H9 (cell line): ENCODE data around the gene KBTBD12. TPM values are rescaled to one million over a fixed set of nuclear protein-coding genes. Genes with fewer than 3 reads are reported as not detected.

ENCODE experiments used
- DNase-seq: peaks from one replicate; pipeline ENCODE4 v3.0.0-alpha.2; 2017
- H2AFZ ChIP-seq: one replicate; pipeline ENCODE4 v1.6.1; 2013; ENCODE audit warnings: mild to moderate bottlenecking, low read length, control low read depth, moderate library complexity
- H2AK5ac ChIP-seq: 2 replicates; pipeline ENCODE4 v1.6.1; 2013; ENCODE audit warnings: low read length, control low read depth, mixed read lengths; ENCODE audit not compliant: insufficient read length
- H2BK120ac ChIP-seq: one replicate; pipeline ENCODE4 v1.6.1; 2013; ENCODE audit warnings: low read depth, mild to moderate bottlenecking, low read length, control low read depth, inconsistent platforms; ENCODE audit not compliant: poor library complexity, severe bottlenecking
- H2BK12ac ChIP-seq: 2 replicates; pipeline ENCODE4 v1.6.1; 2013; ENCODE audit warnings: low read length, control low read depth, mixed read lengths, low read depth; ENCODE audit not compliant: insufficient read length
- H2BK15ac ChIP-seq: 2 replicates; pipeline ENCODE4 v1.6.1; 2013; ENCODE audit warnings: low read depth, low read length, control low read depth
- H2BK20ac ChIP-seq: one replicate; pipeline ENCODE4 v1.6.1; 2013; ENCODE audit warnings: low read depth, mild to moderate bottlenecking, low read length, control low read depth, inconsistent platforms; ENCODE audit not compliant: poor library complexity, severe bottlenecking
- H2BK5ac ChIP-seq: 2 replicates; pipeline ENCODE4 v1.6.1; 2013; ENCODE audit warnings: low read length, control low read depth, mixed read lengths; ENCODE audit not compliant: insufficient read length
- H3K14ac ChIP-seq: 2 replicates; pipeline ENCODE4 v1.6.1; 2013; ENCODE audit warnings: low read length, control low read depth; ENCODE audit not compliant: insufficient read depth
- H3K18ac ChIP-seq: 2 replicates; pipeline ENCODE4 v1.6.1; 2013; ENCODE audit warnings: low read depth, mild to moderate bottlenecking, mixed read lengths, low read length, control low read depth; ENCODE audit not compliant: insufficient read length
- H3K23ac ChIP-seq: 2 replicates; pipeline ENCODE4 v1.6.1; 2013; ENCODE audit warnings: low read length, control low read depth, mixed read lengths, low read depth; ENCODE audit not compliant: insufficient read length
- H3K23me2 ChIP-seq: 2 replicates; pipeline ENCODE4 v1.6.1; 2013; ENCODE audit warnings: low read depth, mild to moderate bottlenecking, mixed read lengths, low read length, control low read depth; ENCODE audit not compliant: insufficient read length, poor library complexity, severe bottlenecking
- H3K27ac ChIP-seq: 2 replicates; pipeline ENCODE4 v1.5.1; 2013; ENCODE audit warnings: low read length, control low read depth, mixed read lengths, low read depth; ENCODE audit not compliant: insufficient read length
- H3K27me3 ChIP-seq: 2 replicates; pipeline ENCODE4 v1.6.1; 2013; ENCODE audit warnings: low read length, control low read depth, inconsistent platforms; ENCODE audit not compliant: insufficient read depth
- H3K4ac ChIP-seq: 2 replicates; pipeline ENCODE4 v1.6.1; 2013; ENCODE audit warnings: low read depth, mild to moderate bottlenecking, control low read depth, inconsistent platforms, low read length, moderate library complexity
- H3K4me1 ChIP-seq: 2 replicates; pipeline ENCODE4 v1.6.1; 2013; ENCODE audit warnings: low read length, control low read depth, inconsistent platforms; ENCODE audit not compliant: insufficient read depth
- H3K4me2 ChIP-seq: 2 replicates; pipeline ENCODE4 v1.6.1; 2013; ENCODE audit warnings: low read length, control low read depth, mixed read lengths; ENCODE audit not compliant: insufficient read length, insufficient read depth
- H3K56ac ChIP-seq: 2 replicates; pipeline ENCODE4 v1.6.1; 2013; ENCODE audit warnings: low read depth, mild to moderate bottlenecking, mixed read lengths, low read length, control low read depth; ENCODE audit not compliant: insufficient read length
- H3K79me1 ChIP-seq: 2 replicates; pipeline ENCODE4 v1.6.1; 2013; ENCODE audit warnings: low read depth, mild to moderate bottlenecking, moderate library complexity, low read length, control low read depth, inconsistent platforms; ENCODE audit not compliant: insufficient read depth, poor library complexity, severe bottlenecking
- H3K79me2 ChIP-seq: 2 replicates; pipeline ENCODE4 v1.6.1; 2013; ENCODE audit warnings: low read length, control low read depth, inconsistent platforms; ENCODE audit not compliant: insufficient read depth
- H3K9ac ChIP-seq: 2 replicates; pipeline ENCODE4 v1.6.1; 2013; ENCODE audit warnings: low read length, control low read depth, mixed read lengths; ENCODE audit not compliant: insufficient read length; ENCODE audit errors: extremely low read depth
- H3K9me3 ChIP-seq: one replicate; pipeline ENCODE4 v1.6.1; 2013; ENCODE audit warnings: low read depth, low read length, inconsistent platforms; ENCODE audit not compliant: control insufficient read depth
- H3T11ph ChIP-seq: one replicate; pipeline ENCODE4 v1.6.1; 2013; ENCODE audit warnings: mild to moderate bottlenecking, low read length, control low read depth, inconsistent platforms
- H4K20me1 ChIP-seq: one replicate; pipeline ENCODE4 v1.6.1; 2013; ENCODE audit not compliant: control insufficient read depth, insufficient read length, insufficient read depth
- H4K5ac ChIP-seq: 2 replicates; pipeline ENCODE4 v1.6.1; 2013; ENCODE audit warnings: low read depth, mild to moderate bottlenecking, mixed read lengths, low read length, control low read depth; ENCODE audit not compliant: insufficient read length
- H4K8ac ChIP-seq: replicated peaks from 2 replicates; pipeline ENCODE4 v1.6.1; 2013; ENCODE audit warnings: low read length, control low read depth, mixed read lengths, low read depth; ENCODE audit not compliant: insufficient read length
- H4K91ac ChIP-seq: 2 replicates; pipeline ENCODE4 v1.6.1; 2013; ENCODE audit warnings: low read depth, mild to moderate bottlenecking, moderate library complexity, mixed read lengths, low read length, control low read depth; ENCODE audit not compliant: insufficient read length
- H3K27ac Mint-ChIP-seq, 3 experiments: 2 replicates in 2 of 3; 3 replicates in 1 of 3; pipeline ENCODE4 v1.8.0; 2020 to 2021; ENCODE audit warnings: mixed read lengths in 3 of 3, mild to moderate bottlenecking in 1 of 3, moderate library complexity in 1 of 3
- H3K27me3 Mint-ChIP-seq: 2 replicates; pipeline ENCODE4 v1.8.0; 2021; ENCODE audit warnings: low read depth, mild to moderate bottlenecking, moderate library complexity, mixed read lengths
- H3K36me3 Mint-ChIP-seq, 3 experiments: 2 replicates in 2 of 3; 3 replicates in 1 of 3; pipeline ENCODE4 v1.8.0; 2020 to 2021; ENCODE audit warnings: low read depth in 3 of 3, mixed read lengths in 3 of 3; ENCODE audit not compliant: insufficient read depth in 1 of 3
- H3K4me1 Mint-ChIP-seq, 2 experiments: 2 replicates each; pipeline ENCODE4 v1.8.0; 2020; ENCODE audit warnings: mixed read lengths in 2 of 2
- H3K4me3 Mint-ChIP-seq, 2 experiments: 2 replicates in 1 of 2; 3 replicates in 1 of 2; pipeline ENCODE4 v1.8.0; 2020 to 2021; ENCODE audit warnings: mild to moderate bottlenecking in 2 of 2, mixed read lengths in 2 of 2, moderate library complexity in 1 of 2
- H3K9me3 Mint-ChIP-seq, 2 experiments: 2 replicates in 1 of 2; 3 replicates in 1 of 2; pipeline ENCODE4 v1.8.0; 2020; ENCODE audit warnings: mild to moderate bottlenecking in 2 of 2, mixed read lengths in 2 of 2, moderate library complexity in 1 of 2
- CTCF ChIP-seq: fragments of 200-600 bp; sonication (generic); conservative IDR thresholded peaks from 3 replicates; pipeline ENCODE4 v1.8.0; 2021; ENCODE audit warnings: antibody characterized with exemption, mild to moderate bottlenecking
- WGBS: extraction: QIAGEN DNeasy Blood & Tissue Kit; methylation state at CpG from one replicate; pipeline ENCODE4 v1.1.7; 2013; ENCODE audit warnings: missing lambda C conversion rate, low lambda C conversion rate, mixed read lengths; ENCODE audit not compliant: insufficient read length; ENCODE audit errors: extremely low coverage; 5-methylcytosine and 5-hydroxymethylcytosine counted together
- total RNA-seq: library from RNA; stranded (reverse); gene quantifications from 2 replicates; pipeline ENCODE4 v1.2.1, GENCODE V29; 2021

Gene KBTBD12
- total RNA-seq, 1 experiment from 2014 or later = not detected

GRCh38 chr3:128012050-128012449 lies 97.0 kb downstream of the KBTBD12 start:
- peaks cover 2% of the 10 kb centered on the region; the same call in 1 of the 2 replicates for H3K27me3 Mint-ChIP-seq
- no peaks in the 10 kb centered on the region for H3K27me3 ChIP-seq
- TF ChIP-seq CTCF = no peak
- no peak overlapping the region for H2BK5ac ChIP-seq
- peaks cover 8 to 11% of the 10 kb centered on the region in 2 experiments for H3K4me1 Mint-ChIP-seq
- no peak overlapping the region for H3K27ac ChIP-seq
- WGBS = no CpG with 5 or more reads among the region's 14 CpGs
- no peak overlapping the region for H3K4me2 ChIP-seq
- H3K14ac ChIP-seq = no peak overlapping the region
- H3K36me3 Mint-ChIP-seq = peaks cover 0 to 5% (median 5%) of the 10 kb centered on the region in 3 experiments; a peak in 5 of 7 replicates
- H3K4me3 Mint-ChIP-seq = no peak overlapping the region
- no peak overlapping the region for H2BK12ac ChIP-seq
- no peak overlapping the region for H3K56ac ChIP-seq
- no peak overlapping the region for H4K5ac ChIP-seq
- no peak overlapping the region for H3K9ac ChIP-seq
- H3K4ac ChIP-seq = no peak overlapping the region
- no peaks in the 10 kb centered on the region; the same call in 1 of the 2 replicates for H3K4me1 ChIP-seq
- peaks cover 13% of the 10 kb centered on the region in 2 experiments for H3K9me3 Mint-ChIP-seq
- H3K79me2 ChIP-seq = no peaks in the 10 kb centered on the region
- no peaks in the 10 kb centered on the region for H3K9me3 ChIP-seq
- H3K23me2 ChIP-seq = no peaks in the 10 kb centered on the region
- H4K20me1 ChIP-seq = no peaks in the 10 kb centered on the region
- no peak overlapping the region for H3K27ac Mint-ChIP-seq
- H4K8ac ChIP-seq = no peak overlapping the region
- H3K23ac ChIP-seq = no peak overlapping the region
- H3K79me1 ChIP-seq = no peaks in the 10 kb centered on the region
- H3T11ph ChIP-seq = no peak overlapping the region
- no peak overlapping the region for H2BK20ac ChIP-seq
- H2BK15ac ChIP-seq = no peak overlapping the region
- H2AK5ac ChIP-seq = no peak overlapping the region
- no peak overlapping the region for H2AFZ ChIP-seq
- no peak overlapping the region for H3K18ac ChIP-seq
- no peak for DNase-seq
- H2BK120ac ChIP-seq = no peak overlapping the region
- no peak overlapping the region for H4K91ac ChIP-seq
